ENCODE results near the gene MED22. TPM values are rescaled to one million over a fixed set of nuclear protein-coding genes. Genes with fewer than 3 reads are reported as not detected.
"Not testable (repeated sequence)": the region's sequence is repeated elsewhere in the genome, so short reads cannot be mapped to it uniquely, and the experiment has no call there.

MED22 gene
- total RNA-seq, 1 experiment from 2014 or later, result 19.3 TPM

GRCh38 chr9:133331641-133332380 is 16.1 kb downstream of the MED22 start:
- in situ Hi-C loops (cut with HindIII; ENCODE audit: low pct_unique_long_range_greater_than_20kb, low sequenced_read_pairs), result no loop called here

GRCh38 chr9:133331221-133331620 is 16.7 kb downstream of the MED22 start:
- in situ Hi-C loops (cut with HindIII; ENCODE audit: low pct_unique_long_range_greater_than_20kb, low sequenced_read_pairs), result no loop called here
- no peak for DNase-seq (ENCODE audit: low read depth, low spot score)

More at GRCh38 chr9:133331641-133332380, 16.1 kb downstream of the MED22 start:
- no peak for DNase-seq (ENCODE audit: low read depth, low spot score)

GRCh38 chr9:133329306-133330156 is 18.4 kb downstream of the MED22 start:
- peak; percentile 38 for DNase-seq (ENCODE audit: low read depth, low spot score)
- in situ Hi-C loops (cut with HindIII; ENCODE audit: low pct_unique_long_range_greater_than_20kb, low sequenced_read_pairs), result not testable (repeated sequence)

DNA sequence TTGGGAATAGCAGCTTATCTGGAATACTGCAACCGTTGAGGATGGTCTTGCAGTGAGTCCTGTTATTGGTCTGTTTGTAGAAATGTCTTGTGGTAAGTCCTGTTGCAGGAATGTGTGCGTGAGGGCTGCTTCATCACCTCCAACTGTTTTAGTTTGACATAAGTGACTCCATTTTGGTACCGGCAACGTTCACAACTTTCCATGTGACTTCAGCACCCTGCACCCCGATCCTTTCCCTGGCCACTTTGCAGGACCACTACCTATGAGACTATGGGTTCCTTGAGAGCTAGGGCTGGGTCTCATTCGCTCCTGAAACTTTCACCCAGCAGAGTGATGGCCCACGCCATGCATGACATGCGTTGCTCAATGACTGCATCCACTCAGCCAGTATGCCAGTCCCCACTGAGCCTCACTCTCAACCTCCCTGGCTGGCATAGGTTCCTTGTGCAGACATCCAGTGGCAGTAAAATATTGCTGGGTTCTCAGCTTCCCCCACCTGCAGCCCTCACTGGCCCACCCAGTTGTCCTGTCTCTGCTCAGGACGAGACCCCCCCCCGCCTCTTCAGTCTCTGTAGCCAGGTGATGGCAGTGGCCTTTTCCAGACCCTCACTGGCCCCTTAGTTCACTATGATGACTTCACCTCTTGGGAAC is 20.0 kb downstream of the MED22 start:
- DNase-seq (ENCODE audit: low read depth, low spot score), result no peak
- in situ Hi-C loops (cut with HindIII; ENCODE audit: low pct_unique_long_range_greater_than_20kb, low sequenced_read_pairs), result no loop called here

- in situ Hi-C loops (cut with HindIII; ENCODE audit: low pct_unique_long_range_greater_than_20kb, low sequenced_read_pairs), result not testable (repeated sequence)
Observed at GRCh38 chr9:133327021-133327420, 20.9 kb downstream of the MED22 start.

GRCh38 chr9:133323991-133324703 is 23.8 kb downstream of the MED22 start:
- in situ Hi-C loops (cut with HindIII; ENCODE audit: low pct_unique_long_range_greater_than_20kb, low sequenced_read_pairs), result no loop called here
- no peak for DNase-seq (ENCODE audit: low read depth, low spot score)

More at GRCh38 chr9:133327021-133327420, 20.9 kb downstream of the MED22 start:
- DNase-seq (ENCODE audit: low read depth, low spot score), result not testable (repeated sequence)

DNA sequence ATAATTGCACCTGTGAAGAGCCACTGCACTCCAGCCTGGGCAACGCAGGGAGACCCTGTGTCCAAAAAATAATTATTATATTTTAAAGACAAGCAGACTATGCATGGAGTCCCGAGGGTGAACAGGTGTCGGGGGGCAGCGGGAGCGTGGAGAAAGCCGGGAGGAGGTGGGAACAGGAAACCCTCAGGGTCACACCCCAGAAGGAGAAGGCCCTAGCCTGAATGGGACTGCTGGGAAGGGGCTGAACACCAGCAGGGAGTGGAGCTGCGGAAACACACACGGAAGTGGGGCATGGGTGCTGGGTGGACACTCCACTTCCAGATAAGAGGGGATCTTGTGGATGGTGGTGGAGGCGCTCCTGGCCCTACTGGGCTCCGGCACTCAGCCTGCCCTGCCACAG is 24.7 kb downstream of the MED22 start:
- in situ Hi-C loops (cut with HindIII; ENCODE audit: low pct_unique_long_range_greater_than_20kb, low sequenced_read_pairs), result no loop called here
- no peak for DNase-seq (ENCODE audit: low read depth, low spot score)

DNA sequence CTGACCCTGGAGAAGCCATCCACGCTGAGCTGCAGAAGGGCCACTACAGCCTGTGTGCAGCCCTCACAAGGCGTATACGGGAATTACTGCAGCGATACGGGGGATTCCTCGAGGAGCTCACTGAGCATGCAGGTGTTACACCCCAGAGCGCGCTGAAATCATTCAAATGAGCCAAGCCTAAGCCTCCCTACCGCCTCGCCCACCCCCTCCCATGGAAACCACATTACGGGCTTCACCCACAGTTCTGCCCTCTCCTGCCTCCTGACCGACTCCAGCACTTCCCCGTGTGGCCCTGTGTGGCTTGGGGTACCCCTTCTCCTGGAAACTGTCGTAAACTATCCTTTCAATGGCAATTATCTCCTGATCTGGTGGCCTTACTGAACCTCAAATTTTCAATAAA is 25.2 kb downstream of the MED22 start:
- in situ Hi-C loops (cut with HindIII; ENCODE audit: low pct_unique_long_range_greater_than_20kb, low sequenced_read_pairs), result no loop called here
- DNase-seq (ENCODE audit: low read depth, low spot score), result no peak

DNA sequence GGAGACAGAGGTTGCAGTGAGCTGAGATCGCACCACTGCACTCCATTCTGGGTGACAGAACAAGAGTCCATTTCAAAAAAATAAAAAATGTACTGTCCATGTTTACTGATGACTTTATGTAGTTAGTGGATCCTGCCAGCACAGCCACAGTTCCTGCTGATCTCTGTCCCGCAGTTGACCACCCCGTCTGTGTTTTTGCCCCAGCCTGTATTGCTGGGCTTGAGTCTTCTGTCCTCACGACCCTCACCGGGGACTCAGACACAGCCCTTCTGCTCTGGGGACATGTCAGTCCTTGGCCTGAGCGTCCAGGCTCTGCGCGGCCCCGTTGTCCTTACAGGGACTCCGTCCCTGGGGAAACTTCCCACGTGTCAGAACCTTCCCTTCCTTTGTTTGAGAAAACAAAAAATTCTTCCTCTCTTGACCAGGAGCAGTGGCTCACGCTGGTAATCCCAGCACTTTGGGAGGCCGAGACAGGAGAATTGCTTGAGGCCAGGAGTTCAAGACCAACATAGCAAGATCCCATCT is 26.5 kb downstream of the MED22 start:
- no peak for DNase-seq (ENCODE audit: low read depth, low spot score)
- in situ Hi-C loops (cut with HindIII; ENCODE audit: low pct_unique_long_range_greater_than_20kb, low sequenced_read_pairs), result no loop called here

DNA sequence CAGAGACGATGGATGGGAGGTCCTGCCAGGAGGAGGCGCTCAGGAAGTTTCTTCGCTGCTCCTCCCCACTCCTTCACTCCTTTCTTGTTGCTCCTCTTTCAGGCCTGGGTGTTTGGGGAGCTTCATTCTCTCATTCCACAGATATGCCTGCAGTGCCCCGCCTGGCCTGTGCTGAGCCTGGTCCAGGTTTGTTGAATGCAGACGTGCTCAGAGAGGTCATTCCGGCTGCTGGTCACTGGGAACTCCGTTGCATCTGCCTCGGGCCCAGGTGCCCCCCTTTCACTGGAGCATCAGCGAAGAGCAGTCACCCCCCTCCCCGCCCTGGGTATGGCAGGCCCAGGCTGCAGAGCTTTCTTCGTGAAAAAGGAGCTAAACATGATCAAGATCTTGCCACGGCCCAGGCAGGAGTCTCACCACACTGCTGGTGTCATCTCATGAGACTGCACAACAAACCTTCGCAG is 27.5 kb downstream of the MED22 start:
- in situ Hi-C loops (cut with HindIII; ENCODE audit: low pct_unique_long_range_greater_than_20kb, low sequenced_read_pairs), result no loop called here

DNA sequence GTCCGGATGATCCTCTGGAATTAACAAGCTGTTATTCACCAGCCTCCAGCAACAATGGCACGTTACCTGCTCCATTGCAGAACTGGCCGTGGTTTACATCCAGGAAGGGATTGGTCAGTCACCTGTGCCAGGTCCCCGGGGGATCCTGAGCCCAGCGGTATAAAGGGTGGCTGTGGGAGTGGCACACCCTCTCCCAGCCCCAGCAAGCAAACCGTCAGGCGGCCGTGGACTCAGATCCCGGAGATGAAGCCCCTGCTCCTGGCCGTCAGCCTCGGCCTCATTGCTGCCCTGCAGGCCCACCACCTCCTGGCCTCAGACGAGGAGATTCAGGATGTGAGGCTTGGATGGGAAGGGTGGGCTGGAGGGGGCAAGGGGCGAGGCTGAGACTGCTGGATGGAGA is 30.4 kb downstream of the MED22 start:
- DNase-seq (ENCODE audit: low read depth, low spot score); in situ Hi-C loops (cut with HindIII; ENCODE audit: low pct_unique_long_range_greater_than_20kb, low sequenced_read_pairs): not testable (repeated sequence)

More for the DNA sequence above, 27.5 kb downstream of the MED22 start:
- DNase-seq (ENCODE audit: low read depth, low spot score), result peak; percentile 22

DNA sequence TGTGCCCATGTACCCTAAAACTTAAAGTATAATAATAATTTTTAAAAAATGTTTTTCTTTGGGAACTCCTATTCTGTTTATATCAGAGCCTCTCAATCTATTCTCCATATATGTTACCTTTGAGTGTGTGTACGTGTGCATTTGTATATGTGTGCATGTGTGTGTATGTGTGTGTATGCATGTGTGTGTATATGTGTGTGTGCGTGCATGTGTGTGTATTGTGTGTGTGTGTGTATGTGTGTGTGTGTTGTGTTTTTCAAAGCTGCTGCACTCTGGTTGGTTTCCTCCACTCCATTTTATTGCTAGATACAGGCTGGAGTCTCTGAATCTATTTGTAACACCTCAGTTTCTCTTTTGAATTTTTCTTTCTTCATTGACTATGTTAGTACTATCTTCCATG is 31.9 kb downstream of the MED22 start:
- DNase-seq (ENCODE audit: low read depth, low spot score), result no peak

GRCh38 chr9:133309608-133310007 is 38.3 kb downstream of the MED22 start:
- in situ Hi-C loops (cut with HindIII; ENCODE audit: low pct_unique_long_range_greater_than_20kb, low sequenced_read_pairs), result no loop called here
- DNase-seq (ENCODE audit: low read depth, low spot score), result no peak

More for the DNA sequence above, 31.9 kb downstream of the MED22 start:
- in situ Hi-C loops (cut with HindIII; ENCODE audit: low pct_unique_long_range_greater_than_20kb, low sequenced_read_pairs), result no loop called here

DNA sequence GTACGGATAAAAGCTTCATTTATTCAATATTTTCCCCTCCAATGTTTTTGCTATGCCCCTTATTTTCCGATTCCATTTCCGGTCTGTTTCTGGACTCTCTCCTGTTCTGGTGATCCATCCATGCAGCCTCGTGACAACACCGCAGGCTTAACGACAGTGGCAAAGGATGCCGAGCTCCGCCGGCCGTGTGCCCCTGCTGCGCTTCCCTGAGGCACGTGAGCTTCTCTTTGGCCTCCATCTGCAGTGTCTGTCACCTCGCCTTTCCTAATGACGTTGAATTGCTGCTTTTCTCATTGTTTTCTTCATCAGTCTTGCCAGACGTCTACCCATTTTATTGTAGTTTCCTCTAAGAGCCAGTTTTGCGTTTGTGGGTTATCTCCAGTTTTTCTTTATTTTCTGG is 40.6 kb downstream of the MED22 start:
- DNase-seq (ENCODE audit: low read depth, low spot score), result no peak
- in situ Hi-C loops (cut with HindIII; ENCODE audit: low pct_unique_long_range_greater_than_20kb, low sequenced_read_pairs), result no loop called here

- DNase-seq (ENCODE audit: low read depth, low spot score), result no peak
- in situ Hi-C loops (cut with HindIII; ENCODE audit: low pct_unique_long_range_greater_than_20kb, low sequenced_read_pairs), result no loop called here
Observed at GRCh38 chr9:133306242-133307204, 41.4 kb downstream of the MED22 start.

DNA sequence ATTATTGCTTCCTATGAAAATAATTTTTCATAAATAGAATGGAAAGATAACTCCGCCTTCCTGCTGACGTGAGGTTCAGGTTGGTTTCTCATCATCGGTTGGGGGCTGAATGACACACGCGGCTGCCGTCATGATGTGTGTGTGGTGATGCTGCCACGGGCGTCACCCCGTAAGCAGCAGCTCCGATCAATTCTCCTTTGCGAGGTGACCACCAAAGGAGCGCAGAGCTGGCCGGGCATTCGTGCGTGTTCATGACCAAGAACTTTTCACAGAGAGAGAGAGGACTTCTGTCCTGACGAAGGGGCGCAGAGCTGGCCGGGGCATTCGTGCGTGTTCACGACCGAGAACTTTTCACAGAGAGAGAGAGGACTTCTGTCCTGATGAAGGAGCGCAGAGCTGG is 42.2 kb downstream of the MED22 start:
- in situ Hi-C loops (cut with HindIII; ENCODE audit: low pct_unique_long_range_greater_than_20kb, low sequenced_read_pairs), result no loop called here
- no peak for DNase-seq (ENCODE audit: low read depth, low spot score)
